Activated CD4-positive, CD25-positive, alpha-beta regulatory T cell treated with anti-CD3 and anti-CD28 coated beads, Interleukin-2, amount 50 U/mL, for 24 hours (primary cell): Measurements from ENCODE around the gene USPL1.
A peak's percentile ranks its signal among the peaks of the same experiment; 100 is the strongest.
"Not testable (repeated sequence)": the region's sequence is repeated elsewhere in the genome, so short reads cannot be mapped to it uniquely, and the experiment has no call there.

Source experiments
- ATAC-seq, 2 donors: fragments of 150-1000 bp; cut with Tn5 transposase; one replicate each; pipeline ENCODE4 v1.10.0; 2021; ENCODE audit warnings: mild to moderate bottlenecking in 1 of 2, moderate library complexity in 1 of 2

USPL1 gene

DNA sequence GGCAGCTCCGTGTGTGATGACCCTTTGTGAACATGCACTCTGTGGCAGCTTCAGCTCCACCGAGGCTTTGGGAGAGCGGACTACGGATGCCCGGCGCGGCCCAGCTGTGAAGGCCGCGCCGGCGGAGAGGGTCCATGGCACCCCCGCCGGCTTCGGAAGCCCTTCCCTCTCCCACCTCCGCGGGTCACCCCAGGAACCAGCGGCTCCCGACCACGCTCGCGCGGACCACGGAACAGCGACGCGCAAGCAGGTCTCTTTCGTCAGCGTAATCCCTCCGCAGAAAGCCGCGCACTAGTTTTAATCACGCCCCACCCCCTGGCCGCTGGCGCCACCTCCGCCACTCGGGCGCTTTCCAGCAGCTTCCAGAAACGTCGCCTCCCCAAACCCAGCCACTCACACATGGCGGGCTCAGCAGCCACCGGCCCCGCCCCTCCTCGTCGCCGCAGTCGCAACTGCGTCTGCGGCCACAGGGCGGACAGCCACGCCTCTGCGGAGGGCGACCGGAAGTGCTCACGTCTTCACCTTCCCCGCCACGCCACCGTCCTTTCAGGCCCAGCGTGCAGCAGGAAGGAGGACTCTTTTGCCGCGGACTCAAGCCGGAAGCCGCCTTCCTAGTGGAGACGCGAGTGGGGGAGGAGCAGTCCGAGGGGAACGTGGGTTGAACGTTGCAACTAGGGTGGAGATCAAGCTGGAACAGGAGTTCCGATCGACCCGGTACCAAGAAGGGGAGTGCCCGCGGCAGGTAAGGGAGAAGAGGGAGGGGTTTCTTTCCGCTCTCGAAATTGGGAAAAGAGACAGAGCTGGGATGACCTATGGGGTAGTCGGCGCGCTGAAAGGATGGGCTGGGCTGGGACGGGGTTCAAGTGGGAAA, at the start of gene USPL1:
USPL1 (plus strand) TSS at position 606 of the 871 bp plus-strand sequence. CDS start 3,221 bp downstream, outside the sequence.
- peak; percentile 93 for ATAC-seq

DNA sequence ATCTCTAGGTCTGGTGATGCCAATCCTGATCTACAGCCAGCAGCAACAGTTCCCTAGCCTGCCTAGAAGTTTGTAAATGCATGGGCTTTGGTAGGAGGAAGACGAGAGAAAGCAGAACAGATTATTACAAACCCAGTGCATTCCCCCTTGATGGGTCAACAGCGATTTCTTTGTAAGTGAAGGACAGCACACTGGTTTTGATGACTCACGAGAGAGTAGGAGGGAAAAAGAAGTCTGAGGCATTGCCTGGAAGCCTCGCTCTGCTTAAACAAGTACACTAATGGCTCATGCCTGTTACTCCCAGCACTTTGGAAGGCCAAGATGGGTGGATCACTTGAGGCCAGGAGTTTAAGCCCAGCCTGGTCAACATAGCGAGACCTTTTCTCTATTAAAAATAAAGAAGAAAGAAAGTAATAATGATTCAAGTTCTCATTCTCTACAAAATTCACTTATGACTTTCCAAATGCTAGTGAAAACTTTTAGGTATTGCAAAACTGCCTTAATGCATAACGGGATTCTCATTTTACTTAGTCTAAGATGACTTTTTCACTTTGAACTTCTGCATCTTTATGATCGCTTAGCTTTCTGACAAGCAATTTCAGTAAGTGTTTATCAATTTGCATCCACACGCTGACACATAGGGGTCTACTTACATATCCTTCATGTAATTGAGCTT, 47.7 kb upstream of the USPL1 start:
- no peak for ATAC-seq

DNA sequence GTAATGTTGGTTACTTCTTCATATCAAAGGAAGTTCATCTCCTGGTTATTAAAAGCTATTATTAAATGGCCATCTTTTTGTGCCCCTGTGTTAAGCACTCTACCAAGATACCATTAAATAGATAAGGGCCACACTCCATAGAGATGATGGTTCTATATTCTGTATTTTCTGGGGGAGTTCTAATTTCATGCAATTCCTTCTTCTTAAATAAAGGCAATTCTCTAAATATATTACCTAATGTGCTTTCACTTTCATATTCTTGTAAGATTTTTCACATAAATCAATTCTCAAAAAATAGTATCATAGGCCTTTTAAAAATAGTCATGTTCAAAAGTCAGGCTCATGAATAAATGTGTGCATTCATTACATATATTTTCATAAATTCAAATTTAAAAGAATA, 47.0 kb upstream of the USPL1 start:
- ATAC-seq = no peak

DNA sequence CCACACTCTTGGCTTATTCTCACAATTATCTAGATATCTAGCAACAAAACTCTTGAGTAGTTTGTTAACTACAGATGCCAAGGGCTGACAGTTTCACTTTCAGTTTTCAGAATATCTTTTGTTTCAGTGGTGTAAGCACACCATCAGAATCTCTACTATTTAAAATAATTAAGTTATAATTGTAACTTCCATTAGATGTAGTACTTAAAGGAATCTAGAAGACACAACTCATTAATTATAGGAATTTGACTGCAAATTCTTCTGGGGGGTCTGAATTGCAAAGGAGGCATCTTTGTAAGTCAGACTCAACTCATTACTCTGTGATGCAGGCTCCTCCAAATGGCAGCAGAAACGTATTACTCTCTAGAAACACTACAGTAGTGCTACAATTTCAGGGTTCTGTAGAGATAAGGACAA, 44.9 kb upstream of the USPL1 start:
- peak; percentile 55 to 60 for ATAC-seq

DNA sequence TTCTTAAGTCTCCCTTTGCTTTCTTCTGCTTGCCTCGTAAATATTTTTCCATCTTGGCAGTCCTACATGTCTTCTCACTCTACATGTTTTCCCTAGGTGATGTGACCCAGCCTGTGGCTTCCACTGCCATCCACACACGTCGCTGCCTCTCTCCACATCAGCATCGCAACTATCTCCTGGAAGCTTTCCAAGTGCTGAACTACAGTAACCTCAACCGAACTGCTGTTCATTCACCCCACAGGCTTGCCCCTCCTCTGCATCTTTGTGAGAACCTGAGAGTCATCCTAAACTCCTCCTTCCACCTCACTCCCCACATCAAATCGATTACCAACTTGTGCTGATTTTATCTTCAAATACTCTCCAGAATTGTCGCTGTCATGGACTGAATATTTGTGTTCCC, 41.2 kb upstream of the USPL1 start:
- ATAC-seq = peak; percentile 19 to 28

DNA sequence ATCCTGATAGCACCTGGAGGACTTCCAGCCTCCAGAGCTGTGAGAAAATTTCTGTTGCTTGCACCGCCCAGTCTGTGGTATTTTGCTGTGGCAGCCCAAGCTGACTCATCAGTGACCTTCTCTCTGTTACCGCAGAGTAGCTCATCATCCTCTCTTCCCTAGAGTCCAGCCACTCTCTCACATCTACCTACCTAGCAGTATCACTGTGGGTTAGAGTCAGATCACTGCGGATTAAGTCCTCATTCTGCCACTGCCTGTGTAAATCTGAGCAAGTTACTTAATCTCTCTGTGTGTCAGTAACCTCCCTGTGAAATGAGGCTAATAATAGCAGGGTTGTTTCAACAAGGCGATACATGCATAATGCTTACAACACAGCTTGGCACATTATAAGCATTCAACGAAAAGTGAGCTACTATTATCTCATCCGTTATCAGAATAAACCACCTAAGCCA, 40.3 kb upstream of the USPL1 start:
- ATAC-seq = peak; percentile 85 to 87

DNA sequence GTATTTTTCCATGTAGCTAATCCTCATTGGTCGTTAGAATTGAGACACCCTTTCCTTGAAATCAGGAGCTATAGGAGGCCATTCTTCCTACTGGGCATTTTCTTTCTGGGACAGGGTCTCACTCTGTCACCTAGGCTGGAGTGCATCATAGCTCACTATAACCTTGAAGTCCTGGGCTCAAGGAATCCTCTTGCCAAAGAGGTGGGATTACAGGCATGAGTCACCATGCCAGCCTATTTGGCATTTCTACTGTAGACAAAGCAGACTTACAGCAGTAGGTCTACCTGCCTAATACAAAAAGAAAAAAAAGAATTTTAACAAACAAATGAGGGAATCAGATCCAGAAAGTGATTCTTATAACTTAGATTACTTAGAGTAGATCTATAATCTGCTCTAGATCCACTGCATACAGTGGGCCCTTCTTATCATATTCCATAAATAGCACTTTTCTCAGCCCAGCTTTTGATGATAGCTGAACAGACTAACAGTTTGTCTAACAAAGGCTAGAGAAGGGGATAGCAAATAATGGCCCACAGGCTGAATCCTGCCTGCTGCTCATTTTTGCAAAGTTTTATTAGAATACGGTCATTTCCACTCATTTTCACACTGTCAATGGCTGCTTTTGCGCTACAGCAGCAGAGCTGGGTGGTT, 36.7 kb upstream of the USPL1 start:
- no peak for ATAC-seq

DNA sequence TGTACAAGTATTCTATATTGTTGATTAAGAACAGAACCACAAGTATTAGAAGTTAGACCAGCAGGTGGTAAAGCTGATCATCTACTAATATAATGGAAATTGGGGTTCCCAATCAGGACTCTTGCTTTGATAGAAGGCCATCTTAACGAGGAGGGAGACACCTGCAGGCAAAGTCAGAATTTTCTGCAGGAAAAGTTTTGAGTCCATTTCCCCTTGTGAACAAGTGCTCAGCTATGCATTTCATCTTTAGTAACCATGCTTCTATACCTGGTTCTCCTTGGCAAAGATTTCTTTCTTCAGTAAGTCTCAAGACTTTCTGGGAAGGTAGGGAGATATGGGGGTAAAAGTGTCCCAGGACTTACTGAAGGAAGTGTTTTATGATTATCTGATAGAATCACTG, 36.1 kb upstream of the USPL1 start:
- ATAC-seq = no peak

DNA sequence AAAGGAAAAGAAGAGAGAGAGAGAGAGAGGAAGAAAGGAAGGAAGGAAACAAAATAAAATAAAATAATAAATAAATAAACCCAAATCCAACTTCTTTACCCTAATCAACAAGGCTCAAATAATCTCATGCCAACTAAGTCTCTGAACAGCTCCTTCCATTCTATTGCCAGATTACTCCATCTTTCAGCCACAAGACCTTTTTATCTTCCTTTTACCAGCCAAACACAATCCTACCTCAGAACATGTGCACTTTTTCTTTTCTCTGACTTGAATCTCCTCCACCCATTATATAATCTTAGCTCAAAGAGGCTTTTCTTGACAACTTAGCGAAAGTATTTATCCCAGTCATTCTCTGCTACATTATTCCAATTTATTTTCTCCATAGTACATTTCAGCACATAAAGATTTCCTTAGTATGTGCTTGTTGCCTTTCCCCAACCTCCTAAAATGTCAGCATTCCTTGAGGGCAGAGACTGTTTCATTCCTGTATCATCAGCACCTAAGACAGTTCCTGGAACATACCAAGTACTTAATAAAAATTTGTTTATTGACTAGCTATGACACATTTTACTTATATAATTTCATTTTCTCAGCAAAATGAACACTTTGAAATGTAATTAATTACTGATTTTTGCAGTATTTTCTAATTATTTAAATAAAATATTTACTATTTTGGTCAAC, 33.5 kb upstream of the USPL1 start:
- ATAC-seq = no peak

DNA sequence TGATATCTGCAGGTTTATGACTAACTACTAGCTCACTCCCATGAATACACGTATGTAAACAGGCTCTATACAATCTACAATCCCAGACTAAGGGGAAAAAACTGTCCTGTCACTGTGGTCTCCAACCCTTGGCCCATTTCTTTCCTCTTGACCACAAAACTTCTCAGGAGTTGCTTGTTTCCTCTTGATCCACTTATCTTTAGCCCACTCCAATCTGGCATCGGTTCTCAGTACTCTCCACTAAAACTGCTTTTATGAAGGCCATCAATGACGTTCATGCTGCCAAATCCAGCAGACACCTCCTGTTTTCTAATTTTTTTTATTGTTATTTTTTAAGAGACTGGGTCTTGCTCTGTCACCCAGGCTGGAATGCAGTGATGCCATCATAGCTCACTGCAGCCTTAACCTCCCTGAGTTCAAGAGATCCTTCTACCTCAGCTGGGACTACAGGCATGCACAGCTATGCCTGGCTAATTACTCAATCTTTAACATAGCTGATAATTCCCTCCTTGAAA, 31.9 kb upstream of the USPL1 start:
- no peak for ATAC-seq

DNA sequence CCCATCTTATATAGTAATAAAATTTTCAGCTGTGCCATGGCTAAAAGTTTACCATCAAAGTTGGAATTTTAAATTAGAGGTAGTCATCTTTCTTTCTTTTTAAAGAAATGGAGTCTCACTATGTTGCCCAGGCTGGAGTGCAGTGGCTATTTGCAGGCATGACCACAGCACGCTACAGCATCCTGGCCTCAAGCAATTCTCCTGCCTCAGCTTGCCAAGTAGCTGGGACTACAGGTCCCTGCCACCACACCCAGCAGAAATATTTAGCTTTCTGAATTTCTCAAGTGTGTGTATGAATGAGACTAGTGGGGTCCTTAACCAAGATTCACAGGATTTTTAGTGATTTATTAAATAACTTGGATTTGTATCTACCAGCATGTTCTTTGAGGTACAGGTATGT, 30.5 kb upstream of the USPL1 start:
- no peak for ATAC-seq

DNA sequence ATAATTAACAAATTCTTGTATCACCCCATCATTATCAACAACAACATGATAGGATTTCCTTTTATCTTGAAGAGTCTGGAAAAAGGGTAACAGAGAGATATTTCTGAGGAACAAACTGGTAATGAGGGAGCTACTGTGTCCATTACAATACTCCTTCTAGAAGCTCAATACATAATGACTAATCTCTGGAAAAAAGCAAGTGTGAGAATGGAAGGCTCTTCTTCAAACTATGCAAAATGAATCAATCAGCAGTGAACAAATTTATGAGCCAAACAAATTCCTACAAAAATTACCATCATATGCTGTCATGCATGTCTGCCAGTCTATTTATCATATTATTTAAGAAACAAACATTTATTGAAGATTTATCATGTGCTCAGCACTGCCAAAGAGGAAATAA, 30.0 kb upstream of the USPL1 start:
- ATAC-seq = no peak

DNA sequence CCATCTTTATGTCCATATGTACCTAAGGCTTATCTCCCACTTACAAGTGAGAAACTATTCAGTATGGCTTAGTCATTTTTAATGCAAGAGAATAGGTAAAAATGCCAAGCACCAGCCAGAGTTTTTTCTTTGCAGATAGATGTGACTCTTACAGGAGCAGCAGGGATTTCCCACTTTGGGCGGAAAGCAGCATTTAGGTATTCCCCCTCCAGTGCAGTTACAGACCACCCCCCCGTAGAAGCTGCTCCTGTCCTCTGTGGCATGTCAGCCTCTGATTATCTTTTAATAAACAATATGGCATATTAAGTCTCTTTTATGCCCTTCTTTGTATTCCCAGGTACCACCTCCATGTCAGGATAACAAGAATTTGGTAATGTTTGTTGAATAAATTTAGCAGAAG, 24.7 kb upstream of the USPL1 start:
- no peak for ATAC-seq

DNA sequence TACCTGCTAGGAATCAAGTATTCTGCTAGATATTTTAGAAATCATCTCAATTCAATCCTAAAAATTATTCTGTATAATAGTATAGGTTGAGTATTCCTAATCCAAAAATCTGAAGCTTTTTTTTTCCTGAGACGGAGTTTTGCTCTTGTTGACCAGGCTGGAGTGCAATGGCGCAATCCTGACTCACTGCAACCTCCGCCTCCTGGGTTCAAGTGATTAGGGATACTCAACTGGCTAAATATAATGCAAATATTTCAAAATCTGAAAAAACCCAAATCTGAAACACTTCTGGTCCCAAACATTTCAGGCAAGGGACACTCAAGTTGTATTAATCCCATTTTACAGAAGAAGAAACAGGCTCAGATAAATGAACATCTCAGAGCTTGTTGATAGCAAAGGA, 17.2 kb upstream of the USPL1 start:
- no peak for ATAC-seq

DNA sequence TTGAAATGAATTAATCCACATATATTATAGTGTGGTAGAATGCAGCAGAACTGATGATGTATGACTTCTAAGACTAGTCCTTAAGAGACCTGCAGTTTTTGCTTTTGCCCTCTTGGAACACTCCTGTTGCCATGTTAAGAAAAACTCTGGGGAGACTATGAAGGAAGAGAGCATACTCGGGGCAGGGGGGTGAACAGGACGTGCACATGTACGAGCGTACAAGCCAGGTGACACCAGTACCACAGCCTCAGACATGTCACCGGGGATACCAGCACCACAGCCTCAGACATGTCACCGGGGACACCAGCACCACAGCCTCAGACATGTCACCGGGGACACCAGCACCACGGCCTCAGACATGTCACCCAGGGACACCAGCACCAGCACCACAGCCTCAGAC, 15.9 kb upstream of the USPL1 start:
- ATAC-seq = no peak

DNA sequence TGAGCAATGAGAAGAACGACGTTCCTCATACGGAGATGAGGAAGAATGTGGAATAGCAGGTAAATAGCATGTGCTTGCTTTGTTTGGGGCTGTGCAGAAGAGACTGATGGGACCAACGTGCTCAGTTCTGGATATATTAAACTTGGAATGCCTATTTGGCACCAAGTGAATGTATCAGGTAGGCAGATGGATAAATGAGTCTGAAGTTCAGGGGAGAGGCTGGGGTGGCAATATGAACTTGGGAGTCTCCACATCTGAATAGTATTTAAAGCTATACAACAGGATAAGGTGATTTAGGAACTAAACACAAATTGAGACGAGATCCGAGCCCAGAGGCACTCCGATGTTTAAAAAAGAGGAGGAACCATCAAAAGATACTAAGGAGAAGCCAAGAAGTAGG, 12.7 kb upstream of the USPL1 start:
- ATAC-seq = no peak

DNA sequence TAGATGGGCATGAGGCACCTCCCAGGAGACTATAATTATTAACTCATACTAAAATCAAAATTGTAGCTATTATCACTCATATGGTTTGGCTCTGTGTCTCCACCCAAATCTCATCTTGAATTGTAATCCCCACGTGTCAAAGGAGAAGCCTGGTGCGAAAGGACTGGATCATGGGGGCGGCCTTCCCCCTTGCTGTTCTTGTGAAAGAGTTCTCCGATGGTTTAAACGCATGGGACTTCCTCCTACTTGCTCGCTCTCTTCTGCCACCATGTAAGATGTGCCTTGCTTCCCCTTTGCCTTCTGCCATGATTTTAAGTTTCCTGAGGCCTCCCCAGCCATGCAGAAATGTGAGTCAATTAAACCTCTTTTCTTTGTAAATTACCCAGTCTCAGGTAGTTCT, 10.5 kb upstream of the USPL1 start:
- not testable (repeated sequence) for ATAC-seq

DNA sequence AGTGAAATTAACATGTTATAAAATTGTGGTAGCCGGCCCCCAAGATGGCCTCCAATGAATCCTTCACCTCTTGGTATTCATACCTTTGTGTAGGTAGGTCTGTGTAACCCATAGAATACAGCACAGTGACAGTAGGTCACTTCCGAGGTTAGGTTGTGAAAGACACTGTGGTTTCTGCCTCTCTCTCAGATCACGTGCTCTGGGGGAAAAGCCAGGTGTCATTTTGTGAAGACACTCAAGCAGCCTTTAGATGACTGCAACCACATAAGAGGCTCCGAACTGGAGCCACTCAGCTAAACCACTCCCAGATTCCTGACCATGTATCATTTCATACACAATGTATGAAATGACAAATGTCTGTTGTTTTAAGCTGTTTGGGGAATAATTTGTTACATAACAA, 9.8 kb upstream of the USPL1 start:
- peak; percentile 99 for ATAC-seq

DNA sequence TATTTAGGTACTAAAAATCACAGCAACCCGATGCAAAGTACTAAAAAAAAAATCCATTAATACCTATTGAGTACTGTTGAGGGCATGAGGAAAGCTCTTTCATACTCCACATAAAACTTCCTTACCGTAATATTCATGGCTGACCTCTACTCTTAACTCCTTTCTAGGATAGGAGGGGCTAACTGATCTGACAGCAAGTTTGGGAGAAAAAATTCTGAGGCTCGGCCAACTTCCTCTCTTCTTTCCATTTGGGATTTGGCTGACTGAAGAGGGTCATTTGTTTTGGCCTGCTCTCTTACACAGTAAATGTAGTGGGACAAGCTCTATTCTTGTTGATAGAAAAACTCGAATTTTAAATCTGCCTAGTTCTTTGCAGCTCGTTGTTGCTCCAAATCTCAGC, 9.4 kb upstream of the USPL1 start:
- no peak for ATAC-seq

DNA sequence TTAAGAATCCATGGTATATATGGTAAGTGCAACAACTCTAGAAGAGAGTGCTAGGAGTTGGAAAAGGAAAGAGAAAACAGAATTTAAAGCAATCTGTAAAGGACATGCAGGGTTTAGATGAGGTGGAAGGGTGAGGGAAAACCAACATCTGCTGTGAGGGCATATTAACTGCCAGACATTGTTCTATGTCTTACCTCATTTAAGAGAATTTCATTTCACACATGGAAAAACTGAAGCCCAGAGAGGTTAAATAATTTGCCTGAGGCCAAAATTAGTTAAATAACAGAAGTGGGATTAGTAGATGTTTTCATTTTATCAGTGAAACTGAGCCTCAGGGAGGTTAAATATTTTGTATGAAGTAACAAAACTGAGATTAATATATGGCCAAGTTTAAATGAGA, 7.4 kb upstream of the USPL1 start:
- no peak for ATAC-seq

DNA sequence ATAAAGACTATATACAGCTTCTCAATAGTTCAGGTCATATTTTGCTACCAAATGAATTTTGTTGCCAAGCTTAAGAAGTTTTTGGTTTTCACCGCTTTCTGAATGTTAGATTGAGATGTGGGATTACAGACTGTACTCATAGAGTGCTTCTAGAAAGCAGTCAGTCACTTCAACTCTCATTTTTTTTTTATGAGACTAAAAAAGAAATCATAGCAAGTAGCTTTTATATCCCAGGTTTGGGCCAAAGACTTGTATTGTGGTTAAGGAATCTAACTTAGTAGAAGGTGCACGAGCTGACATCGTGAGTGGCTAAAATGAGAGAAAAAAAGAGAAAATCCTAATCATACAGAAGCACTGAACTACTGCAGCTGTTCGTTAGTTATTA, 2.2 kb upstream of the USPL1 start:
- ATAC-seq = no peak

DNA sequence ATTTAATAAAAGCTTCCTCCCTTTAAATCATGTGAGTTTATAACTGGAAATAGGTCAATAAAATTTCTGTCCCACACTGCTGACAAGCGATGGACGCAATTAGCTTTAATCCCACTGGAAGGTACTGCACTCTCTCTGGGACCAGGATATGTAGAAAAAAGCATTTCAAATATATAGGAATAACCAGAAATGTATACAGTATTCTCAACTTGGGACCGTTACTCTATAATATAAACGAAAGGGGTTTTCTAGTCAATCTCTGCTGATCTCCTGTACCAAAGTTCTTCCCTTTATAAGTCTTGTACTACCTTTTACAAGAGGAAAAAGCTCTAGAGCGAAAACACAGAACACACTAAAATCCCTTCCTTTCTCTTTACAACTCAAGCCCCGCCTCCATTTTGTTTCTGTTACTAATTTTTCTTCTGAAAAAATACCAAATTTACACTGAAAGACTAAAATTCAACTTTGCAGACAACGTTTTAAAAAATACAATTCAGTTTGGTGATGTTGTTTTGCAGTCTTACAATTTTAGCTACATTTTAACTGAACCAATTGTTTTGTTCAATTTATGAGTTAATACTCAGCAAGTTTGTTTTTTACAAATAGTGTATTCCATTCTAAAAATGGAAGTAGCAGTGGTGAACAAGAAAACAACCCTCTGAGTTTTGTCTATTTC, 1.7 kb upstream of the USPL1 start:
- ATAC-seq = no peak
